ENCODE measurements around the gene THRA. TPM values are rescaled to one million over a fixed set of nuclear protein-coding genes. Genes with fewer than 3 reads are reported as not detected.
A peak's percentile ranks its signal among the peaks of the same experiment; 100 is the strongest.

Gene THRA
- total and polyA plus RNA-seq, 9 of the 15 experiments (the other 6 are each of a cell fraction or from before 2014, with no cell fraction given): 0.34 to 23.4 (median 12.7) TPM

- TF ChIP-seq, protein P1, sequence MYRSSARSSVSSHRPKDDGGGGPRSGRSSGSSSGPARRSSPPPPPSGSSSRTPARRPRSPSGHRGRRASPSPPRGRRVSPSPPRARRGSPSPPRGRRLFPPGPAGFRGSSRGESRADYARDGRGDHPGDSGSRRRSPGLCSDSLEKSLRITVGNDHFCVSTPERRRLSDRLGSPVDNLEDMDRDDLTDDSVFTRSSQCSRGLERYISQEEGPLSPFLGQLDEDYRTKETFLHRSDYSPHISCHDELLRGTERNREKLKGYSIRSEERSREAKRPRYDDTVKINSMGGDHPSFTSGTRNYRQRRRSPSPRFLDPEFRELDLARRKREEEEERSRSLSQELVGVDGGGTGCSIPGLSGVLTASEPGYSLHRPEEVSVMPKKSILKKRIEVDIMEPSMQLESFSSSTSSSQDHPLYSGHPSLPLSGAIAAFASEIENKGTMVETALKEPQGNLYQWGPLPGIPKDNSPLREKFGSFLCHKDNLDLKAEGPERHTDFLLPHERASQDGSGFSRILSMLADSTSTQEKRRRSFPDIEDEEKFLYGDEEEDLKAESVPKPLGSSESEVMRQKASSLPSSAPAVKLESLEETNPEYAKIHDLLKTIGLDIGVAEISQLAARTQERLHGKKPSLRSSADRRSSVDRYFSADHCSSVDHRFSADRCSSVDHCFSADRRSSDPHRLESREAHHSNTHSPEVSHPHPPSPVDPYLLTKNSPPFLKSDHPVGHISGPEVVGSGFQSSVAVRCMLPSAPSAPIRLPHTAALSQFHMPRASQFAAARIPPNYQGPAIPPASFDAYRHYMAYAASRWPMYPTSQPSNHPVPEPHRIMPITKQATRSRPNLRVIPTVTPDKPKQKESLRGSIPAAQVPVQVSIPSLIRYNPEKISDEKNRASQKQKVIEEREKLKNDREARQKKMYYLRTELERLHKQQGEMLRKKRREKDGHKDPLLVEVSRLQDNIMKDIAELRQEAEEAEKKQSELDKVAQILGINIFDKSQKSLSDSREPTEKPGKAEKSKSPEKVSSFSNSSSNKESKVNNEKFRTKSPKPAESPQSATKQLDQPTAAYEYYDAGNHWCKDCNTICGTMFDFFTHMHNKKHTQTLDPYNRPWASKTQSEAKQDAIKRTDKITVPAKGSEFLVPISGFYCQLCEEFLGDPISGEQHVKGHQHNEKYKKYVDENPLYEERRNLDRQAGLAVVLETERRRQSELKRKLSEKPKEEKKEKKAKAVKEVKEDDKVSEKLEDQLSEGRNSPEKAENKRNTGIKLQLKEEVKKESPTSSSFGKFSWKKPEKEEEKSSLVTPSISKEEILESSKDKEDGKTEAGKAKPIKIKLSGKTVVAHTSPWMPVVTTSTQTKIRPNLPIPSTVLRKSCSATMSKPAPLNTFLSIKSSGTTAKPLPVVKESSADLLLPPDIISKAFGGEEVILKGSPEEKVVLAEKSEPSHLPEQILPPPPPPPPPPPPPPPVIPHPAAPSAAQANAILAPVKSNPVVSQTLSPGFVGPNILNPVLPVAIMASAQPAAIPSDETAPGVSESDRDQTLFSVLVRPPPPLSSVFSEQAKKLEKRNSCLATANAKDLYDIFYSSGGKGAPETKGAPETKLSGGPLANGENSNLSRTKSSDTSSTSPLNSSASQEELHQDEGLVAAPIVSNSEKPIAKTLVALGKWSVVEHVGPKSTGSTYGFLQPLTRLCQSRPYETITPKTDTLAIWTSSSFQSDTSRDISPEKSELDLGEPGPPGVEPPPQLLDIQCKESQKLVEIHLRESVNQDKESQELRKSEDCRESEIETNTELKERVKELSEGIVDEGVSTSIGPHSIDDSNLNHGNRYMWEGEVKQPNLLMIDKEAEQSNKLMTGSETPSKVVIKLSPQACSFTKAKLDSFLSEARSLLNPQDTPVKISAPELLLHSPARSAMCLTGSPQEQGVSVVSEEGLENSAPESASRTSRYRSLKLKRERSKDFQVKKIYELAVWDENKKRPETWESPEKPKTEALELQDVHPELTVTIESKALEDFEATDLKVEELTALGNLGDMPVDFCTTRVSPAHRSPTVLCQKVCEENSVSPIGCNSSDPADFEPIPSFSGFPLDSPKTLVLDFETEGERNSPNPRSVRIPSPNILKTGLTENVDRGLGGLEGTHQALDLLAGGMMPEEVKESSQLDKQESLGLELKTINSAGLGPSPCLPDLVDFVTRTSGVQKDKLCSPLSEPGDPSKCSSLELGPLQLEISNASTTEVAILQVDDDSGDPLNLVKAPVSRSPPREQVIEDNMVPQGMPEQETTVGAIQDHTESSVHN (IDR thresholded peaks at IDR 0.05; ENCODE audit: borderline replicate concordance in 1 of 2, low read depth in 1 of 2): peak in 1 of 2 experiments; percentile 64; a peak in 1 of 4 replicates
- peak; percentile 85 for TF ChIP-seq CXXC5 (CRISPR knock-in tag; IDR thresholded peaks at IDR 0.05)
- TF ChIP-seq, protein P2, sequence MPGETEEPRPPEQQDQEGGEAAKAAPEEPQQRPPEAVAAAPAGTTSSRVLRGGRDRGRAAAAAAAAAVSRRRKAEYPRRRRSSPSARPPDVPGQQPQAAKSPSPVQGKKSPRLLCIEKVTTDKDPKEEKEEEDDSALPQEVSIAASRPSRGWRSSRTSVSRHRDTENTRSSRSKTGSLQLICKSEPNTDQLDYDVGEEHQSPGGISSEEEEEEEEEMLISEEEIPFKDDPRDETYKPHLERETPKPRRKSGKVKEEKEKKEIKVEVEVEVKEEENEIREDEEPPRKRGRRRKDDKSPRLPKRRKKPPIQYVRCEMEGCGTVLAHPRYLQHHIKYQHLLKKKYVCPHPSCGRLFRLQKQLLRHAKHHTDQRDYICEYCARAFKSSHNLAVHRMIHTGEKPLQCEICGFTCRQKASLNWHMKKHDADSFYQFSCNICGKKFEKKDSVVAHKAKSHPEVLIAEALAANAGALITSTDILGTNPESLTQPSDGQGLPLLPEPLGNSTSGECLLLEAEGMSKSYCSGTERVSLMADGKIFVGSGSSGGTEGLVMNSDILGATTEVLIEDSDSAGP (CRISPR knock-in tag; IDR thresholded peaks at IDR 0.05): no peak
- TF ChIP-seq LEF1 (IDR thresholded peaks at IDR 0.05): peak; percentile 81
- TF ChIP-seq, protein P3, sequence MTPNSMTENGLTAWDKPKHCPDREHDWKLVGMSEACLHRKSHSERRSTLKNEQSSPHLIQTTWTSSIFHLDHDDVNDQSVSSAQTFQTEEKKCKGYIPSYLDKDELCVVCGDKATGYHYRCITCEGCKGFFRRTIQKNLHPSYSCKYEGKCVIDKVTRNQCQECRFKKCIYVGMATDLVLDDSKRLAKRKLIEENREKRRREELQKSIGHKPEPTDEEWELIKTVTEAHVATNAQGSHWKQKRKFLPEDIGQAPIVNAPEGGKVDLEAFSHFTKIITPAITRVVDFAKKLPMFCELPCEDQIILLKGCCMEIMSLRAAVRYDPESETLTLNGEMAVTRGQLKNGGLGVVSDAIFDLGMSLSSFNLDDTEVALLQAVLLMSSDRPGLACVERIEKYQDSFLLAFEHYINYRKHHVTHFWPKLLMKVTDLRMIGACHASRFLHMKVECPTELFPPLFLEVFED (CRISPR knock-in tag; conservative IDR thresholded peaks at IDR 0.05): 0 out of 2 replicates have a peak, but pooled peaks have one; percentile 18
- TF ChIP-seq TAL1 (IDR thresholded peaks at IDR 0.05): peak; percentile 10; the same call in 1 of the 2 replicates
- peak; percentile 68 to 85; a peak in 3 of 4 replicates for TF ChIP-seq ARNT (IDR thresholded peaks at IDR 0.05)
- TF ChIP-seq RBM25 (IDR thresholded peaks at IDR 0.05; ENCODE audit: low read depth, low read length, severe bottlenecking): no peak
- TF ChIP-seq TRIM28 (IDR thresholded peaks at IDR 0.05): 0 out of 2 replicates have a peak, but pooled peaks have one; percentile 19
- TF ChIP-seq NUFIP1 (IDR thresholded peaks at IDR 0.05; ENCODE audit: partially characterized antibody): peak; percentile 96
- TF ChIP-seq RBBP5 (IDR thresholded peaks at IDR 0.05; ENCODE audit: borderline replicate concordance, insufficient read depth, low read length, poor library complexity, severe bottlenecking): peak; percentile 15
- TF ChIP-seq MEF2D (tag; conservative IDR thresholded peaks at IDR 0.05; ENCODE audit: low read depth): 0 out of 2 replicates have a peak, but pooled peaks have one; percentile 52
- TF ChIP-seq NBN (IDR thresholded peaks at IDR 0.05; ENCODE audit: low read depth): peak; percentile 96
- peak; percentile 61; the same call in 1 of the 2 replicates for TF ChIP-seq ARID2 (IDR thresholded peaks at IDR 0.05)
- TF ChIP-seq TOE1 (IDR thresholded peaks at IDR 0.05; ENCODE audit: borderline replicate concordance): peak; percentile 50; the same call in 1 of the 2 replicates
- TF ChIP-seq TOE1 (CRISPR knock-in tag; IDR thresholded peaks at IDR 0.05; ENCODE audit: borderline replicate concordance, low read depth): no peak
Measured at GRCh38 chr17:40068917-40069750, 6.4 kb downstream of the THRA start (continued).

Measured in K562 (cell line).